SK-N-SH (cell line): ENCODE data around the gene DENND1A.

ENCODE experiments used
- EP300 ChIP-seq, 2 experiments: IDR thresholded peaks; 2 replicates each; pipeline versions ENCODE4 v1.4.0 to v1.6.1; 2012; ENCODE audit warnings: borderline replicate concordance in 1 of 2, low read depth in 1 of 2, low read length in 1 of 2
- JUND ChIP-seq: IDR thresholded peaks from 2 replicates; pipeline ENCODE4 v1.4.0; 2012
- TF ChIP-seq, protein P1 (sequence below): fragments of 200-600 bp; sonication (generic); IDR thresholded peaks from 2 replicates; pipeline ENCODE4 v1.6.1; 2017; ENCODE audit warnings: antibody characterized with exemption, mild to moderate bottlenecking, moderate library complexity
- TF ChIP-seq, protein P2 (sequence below): IDR thresholded peaks from 2 replicates; pipeline ENCODE4 v1.6.1; 2012; ENCODE audit warnings: mild to moderate bottlenecking, low read depth, low read length, moderate library complexity
- TF ChIP-seq, protein P3 (sequence below): IDR thresholded peaks from 2 replicates; pipeline ENCODE4 v1.4.0; 2012; ENCODE audit warnings: low read depth

DNA sequence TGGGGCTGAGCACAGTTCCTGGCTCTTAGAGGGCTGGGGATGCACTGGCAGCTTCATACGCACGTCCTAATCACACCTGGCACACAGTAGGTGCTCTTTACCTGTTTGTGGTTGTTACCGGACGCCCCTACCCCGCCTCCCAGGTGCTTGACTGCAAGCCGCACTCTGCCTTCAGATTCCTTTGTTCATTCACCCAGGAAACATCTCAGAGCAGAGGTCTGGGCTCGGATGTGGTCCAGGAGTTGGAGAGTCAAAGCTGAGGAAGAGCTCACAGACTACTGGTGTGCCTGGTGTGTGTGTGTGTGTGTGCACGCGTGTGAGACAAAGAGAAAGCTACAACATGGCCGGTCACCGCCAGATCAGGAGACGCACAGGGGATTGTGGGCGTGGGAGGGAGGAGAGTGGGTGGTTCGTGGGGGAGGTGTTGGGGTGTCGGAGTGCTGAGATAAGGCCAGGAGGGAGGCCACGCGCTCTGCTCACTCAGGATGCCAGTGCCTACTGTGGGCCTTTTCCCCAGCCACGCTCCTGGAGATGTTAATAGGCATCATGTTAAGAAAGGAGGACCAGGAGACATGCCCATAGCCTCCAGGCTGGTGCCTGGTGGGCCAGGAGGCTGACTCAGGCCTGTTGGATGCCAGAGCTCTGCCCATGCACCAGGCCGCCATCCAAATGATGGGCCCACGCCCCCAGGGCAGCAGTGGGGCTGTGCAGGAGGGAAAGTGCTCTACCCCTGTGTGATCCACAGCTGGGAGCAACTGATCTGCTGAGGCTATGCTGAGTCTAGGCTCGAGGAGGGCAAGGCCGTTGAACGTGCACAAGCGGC is 534.0 kb downstream of the DENND1A start:
- TF ChIP-seq, protein P1, sequence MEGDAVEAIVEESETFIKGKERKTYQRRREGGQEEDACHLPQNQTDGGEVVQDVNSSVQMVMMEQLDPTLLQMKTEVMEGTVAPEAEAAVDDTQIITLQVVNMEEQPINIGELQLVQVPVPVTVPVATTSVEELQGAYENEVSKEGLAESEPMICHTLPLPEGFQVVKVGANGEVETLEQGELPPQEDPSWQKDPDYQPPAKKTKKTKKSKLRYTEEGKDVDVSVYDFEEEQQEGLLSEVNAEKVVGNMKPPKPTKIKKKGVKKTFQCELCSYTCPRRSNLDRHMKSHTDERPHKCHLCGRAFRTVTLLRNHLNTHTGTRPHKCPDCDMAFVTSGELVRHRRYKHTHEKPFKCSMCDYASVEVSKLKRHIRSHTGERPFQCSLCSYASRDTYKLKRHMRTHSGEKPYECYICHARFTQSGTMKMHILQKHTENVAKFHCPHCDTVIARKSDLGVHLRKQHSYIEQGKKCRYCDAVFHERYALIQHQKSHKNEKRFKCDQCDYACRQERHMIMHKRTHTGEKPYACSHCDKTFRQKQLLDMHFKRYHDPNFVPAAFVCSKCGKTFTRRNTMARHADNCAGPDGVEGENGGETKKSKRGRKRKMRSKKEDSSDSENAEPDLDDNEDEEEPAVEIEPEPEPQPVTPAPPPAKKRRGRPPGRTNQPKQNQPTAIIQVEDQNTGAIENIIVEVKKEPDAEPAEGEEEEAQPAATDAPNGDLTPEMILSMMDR: no peak
- TF ChIP-seq JUND: no peak
- TF ChIP-seq, protein P2, sequence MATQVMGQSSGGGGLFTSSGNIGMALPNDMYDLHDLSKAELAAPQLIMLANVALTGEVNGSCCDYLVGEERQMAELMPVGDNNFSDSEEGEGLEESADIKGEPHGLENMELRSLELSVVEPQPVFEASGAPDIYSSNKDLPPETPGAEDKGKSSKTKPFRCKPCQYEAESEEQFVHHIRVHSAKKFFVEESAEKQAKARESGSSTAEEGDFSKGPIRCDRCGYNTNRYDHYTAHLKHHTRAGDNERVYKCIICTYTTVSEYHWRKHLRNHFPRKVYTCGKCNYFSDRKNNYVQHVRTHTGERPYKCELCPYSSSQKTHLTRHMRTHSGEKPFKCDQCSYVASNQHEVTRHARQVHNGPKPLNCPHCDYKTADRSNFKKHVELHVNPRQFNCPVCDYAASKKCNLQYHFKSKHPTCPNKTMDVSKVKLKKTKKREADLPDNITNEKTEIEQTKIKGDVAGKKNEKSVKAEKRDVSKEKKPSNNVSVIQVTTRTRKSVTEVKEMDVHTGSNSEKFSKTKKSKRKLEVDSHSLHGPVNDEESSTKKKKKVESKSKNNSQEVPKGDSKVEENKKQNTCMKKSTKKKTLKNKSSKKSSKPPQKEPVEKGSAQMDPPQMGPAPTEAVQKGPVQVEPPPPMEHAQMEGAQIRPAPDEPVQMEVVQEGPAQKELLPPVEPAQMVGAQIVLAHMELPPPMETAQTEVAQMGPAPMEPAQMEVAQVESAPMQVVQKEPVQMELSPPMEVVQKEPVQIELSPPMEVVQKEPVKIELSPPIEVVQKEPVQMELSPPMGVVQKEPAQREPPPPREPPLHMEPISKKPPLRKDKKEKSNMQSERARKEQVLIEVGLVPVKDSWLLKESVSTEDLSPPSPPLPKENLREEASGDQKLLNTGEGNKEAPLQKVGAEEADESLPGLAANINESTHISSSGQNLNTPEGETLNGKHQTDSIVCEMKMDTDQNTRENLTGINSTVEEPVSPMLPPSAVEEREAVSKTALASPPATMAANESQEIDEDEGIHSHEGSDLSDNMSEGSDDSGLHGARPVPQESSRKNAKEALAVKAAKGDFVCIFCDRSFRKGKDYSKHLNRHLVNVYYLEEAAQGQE: no peak
- TF ChIP-seq, protein P3, sequence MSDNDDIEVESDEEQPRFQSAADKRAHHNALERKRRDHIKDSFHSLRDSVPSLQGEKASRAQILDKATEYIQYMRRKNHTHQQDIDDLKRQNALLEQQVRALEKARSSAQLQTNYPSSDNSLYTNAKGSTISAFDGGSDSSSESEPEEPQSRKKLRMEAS: no peak
- no peak for TF ChIP-seq EP300 (IDR thresholded peaks at IDR 0.05; ENCODE audit: borderline replicate concordance in 1 of 2, low read depth in 1 of 2, low read length in 1 of 2)
